RKO (cell line): ENCODE results near the gene PIK3R5.
A peak's percentile ranks its signal among the peaks of the same experiment; 100 is the strongest.

ENCODE experiments used
- DNase-seq: peaks from one replicate; pipeline ENCODE4 v3.0.0-alpha.2; 2016; ENCODE audit warnings: low spot score

PIK3R5 gene

DNA sequence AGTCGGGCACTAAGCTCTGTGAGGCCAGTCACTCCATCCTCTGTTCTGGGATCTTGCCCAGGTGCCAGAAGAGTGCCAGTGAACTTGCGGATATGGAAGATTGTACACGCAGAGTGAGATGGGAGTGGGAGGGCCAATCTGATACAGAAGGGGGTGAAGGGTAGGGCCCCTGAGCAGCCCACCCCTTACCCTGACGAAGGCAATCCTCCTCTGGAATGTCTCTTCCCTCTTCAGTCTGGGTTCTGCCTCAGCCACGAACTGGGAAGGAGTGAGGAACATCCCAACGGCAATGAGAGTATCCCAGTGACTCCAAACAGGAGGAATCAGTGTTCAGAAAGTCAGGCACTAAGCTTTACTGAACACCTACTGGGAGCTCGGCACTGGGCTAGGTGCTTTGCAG is 86.1 kb downstream of the PIK3R5 start:
- no peak for DNase-seq

DNA sequence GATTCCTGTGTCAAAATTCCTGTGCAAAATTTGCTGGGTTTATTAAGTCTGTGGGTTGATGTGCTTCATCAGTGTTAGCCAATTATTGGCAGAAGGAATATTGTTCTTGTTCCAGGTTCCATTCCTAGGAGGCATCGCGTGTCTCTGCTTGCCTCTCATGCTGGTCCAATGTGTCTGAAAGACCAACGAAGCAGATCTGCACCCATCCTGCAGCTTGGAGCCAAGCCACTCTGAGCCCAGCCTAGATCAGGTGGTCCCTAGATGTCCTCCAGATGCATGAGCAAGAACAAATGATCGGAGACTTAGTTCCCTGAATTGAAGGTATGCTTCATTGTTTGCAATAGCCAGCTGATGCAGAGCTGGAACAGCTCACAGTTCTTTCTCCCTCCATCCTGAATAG is 87.5 kb downstream of the PIK3R5 start:
- DNase-seq = no peak

DNA sequence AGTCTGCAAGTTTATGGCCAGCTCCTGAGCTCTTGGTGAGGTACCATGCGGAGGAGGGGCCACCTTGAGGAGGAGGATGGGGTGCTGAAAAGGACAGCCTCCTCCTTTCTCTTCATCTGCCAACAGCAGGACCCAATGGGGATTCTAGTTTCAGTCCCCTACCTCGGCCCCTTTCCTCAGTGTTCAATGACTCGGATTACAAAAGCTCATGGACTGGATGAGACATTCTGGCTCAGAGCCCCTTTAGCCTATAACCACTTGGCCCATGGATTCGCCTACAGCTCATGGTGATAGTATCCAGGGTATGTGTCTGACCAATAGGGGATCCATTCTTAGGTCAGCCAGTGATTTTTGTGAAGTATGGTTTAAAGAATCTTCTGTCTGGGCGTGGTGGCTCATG is 89.5 kb downstream of the PIK3R5 start:
- peak; percentile 58 for DNase-seq

DNA sequence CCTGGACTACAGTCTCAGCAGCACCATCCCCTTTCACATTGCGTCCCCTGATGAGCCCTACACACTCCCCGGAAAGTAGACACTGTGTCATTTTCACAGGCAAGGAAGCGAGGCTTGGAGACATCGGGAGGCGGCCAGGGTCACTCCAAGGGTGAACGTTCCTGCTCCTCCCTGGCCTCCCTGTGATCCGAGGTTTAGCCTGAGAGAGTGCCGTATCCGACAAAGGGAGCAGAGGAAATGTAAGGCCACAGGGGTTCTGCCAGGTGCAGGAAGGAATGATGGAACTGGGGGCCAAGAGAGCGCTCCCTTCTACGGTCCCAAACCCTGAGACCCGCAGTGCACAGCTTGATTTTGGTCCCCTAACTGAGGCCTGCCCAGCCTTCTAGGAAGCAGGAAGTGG is 90.1 kb downstream of the PIK3R5 start:
- DNase-seq = no peak

DNA sequence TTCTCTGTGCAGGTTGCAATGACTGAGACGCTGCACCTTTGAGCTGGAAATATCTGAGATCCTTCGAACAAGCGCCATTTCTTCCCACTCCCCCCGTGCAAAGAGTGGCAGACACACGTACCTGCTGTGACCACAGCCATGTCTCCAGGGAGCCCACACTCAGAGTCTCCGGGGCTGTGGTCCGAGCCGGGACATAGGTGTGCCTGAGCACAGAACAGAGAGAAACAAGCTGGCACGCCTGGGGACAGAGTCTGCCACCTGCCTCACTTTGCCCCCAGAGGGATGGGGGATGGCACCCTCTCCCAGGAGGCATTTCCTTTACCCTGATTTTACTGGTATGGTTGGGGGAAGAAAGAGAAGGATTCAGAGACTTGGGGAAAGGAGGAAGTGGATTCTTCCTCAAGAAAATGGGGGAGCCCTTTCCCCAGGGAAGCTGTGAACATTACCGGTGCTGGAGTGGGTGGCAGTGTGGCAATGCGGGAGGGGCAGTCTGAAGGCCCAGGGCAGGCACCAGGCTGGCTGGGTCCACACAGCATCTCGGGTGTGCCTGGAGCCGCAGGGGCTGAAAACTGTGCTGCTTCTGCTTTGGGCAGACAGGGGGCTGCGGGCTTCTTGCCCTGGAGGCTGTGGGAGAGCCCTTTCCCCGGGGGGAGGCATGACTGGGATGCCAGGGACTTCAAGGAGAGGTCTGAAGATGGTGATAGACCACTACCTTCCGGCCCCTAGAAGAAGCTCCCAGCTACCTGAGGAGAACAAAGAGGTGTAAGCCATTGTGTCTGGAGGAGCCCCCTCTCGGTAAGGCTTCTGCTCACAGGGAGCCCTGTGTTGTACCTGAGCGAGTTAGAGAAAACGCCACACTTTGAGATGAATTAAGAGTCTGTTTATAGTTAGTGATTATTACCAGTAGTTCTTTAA is 91.4 kb downstream of the PIK3R5 start:
- DNase-seq = no peak

DNA sequence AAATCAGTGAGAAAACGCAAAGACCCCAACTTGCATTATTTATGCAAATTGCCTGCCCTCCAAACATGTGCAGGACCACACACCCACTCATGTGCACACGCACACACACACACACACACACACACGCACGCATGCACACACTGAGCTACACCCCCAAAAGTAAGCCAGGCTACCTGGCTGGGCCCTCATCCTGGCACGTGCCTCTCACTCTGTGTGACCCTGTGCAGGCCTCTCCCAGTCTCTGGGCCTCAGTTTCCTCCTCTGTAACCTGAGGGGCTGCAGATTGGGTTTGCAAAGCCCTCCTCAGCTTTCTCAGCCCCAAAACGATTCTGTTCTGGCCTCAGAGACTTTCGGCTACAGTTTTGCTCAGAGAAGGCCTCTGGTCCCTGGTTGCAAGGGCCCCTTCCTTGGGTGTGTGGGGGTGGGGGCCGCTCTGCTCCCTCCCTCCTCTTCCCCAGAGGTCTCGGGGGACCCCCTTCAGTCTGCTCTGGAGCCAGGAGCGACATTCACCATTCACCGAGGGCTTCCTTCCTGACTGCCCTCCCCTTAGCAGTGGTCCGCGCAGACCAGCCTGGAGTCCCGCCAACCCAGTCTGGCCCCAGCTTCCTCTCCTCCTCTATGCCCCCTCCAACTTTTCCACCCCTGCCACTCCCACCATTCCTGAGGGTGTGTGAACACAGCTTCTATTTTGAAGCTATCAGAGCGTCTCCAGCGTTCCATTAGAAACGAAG is 92.6 kb downstream of the PIK3R5 start:
- DNase-seq = no peak

DNA sequence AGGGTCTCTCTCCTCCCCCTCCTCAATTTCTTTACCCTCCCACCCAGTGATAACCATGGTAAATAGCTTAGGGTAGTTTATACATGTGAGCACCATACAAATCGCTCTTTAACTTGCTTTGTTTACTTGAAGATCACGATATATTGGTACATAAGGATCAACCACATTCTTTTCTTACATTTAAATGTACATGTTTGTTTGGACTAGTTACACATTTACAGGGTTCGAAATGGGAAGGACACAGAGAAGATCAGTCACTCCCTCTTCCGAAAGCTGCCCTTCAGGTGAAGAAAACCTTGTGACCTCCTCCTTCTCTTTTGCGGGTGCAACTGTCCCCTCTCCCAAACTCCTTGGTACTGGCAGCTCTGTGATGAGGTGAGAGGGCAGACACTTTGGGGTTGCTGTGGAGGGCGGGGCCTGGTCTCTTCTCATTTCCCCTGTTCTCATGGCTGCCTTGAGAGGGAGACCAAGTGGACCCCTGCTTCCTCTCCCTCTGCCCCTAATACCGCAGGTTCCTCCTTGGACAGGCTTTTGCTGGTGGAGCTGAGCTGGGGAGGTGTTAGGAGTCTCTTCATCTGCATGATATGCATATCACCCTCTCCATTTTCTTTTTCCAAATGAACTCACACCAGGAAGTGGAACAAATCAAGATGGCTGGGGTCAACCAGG is 93.3 kb downstream of the PIK3R5 start:
- DNase-seq = no peak

DNA sequence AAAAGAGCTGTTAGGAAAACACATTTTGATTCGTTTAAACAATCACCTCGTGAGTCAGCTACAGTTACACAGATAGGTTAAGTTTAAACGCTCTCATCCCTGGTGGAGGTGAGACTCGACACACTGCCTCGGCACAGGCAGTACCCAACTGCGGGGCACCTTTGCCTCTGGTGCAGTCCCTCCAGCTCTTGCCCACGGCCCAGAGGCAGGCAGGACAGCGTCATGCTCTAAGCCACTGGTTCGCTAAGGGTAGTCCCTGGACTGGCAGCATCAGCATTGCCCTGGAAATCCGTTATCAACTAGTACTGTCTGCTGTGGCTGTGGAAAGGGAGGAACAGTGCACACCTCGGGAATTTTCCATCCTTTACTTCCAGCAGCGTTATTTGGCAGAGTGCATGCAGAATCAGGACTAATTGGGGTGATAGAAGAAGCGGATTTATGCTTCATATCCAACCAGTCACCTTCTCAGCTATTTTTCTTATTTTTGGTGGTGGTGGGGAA is 94.4 kb downstream of the PIK3R5 start:
- no peak for DNase-seq

DNA sequence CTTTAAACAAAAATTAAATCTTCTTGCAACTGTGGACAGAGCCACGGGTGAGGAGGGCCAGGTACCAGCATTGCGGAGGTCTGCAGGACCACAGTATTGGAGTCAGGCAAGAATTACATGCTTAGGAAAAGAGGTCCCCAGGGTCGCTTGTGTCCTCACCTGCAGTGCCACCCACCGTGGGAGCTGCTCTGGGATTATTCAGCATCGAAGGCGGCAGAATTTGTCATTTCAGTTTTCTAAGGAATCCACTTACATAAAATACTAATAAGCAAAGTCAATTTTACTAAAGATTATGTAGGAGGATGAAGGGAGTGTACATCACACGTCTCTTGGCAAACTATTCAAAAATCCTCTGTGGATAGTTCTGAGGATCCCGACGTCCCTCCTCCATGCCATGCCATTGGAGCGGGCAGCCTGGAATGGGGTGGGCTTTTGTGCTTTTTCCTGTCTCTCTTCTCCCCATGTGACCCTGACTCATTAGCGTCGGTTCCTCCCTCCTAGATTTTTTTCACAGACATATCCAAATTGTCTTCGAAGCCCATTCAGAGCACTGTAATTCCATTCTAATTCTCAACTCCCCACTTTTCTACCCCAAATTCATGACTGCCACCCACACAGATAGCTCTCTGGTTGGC is 95.0 kb downstream of the PIK3R5 start:
- DNase-seq = no peak

DNA sequence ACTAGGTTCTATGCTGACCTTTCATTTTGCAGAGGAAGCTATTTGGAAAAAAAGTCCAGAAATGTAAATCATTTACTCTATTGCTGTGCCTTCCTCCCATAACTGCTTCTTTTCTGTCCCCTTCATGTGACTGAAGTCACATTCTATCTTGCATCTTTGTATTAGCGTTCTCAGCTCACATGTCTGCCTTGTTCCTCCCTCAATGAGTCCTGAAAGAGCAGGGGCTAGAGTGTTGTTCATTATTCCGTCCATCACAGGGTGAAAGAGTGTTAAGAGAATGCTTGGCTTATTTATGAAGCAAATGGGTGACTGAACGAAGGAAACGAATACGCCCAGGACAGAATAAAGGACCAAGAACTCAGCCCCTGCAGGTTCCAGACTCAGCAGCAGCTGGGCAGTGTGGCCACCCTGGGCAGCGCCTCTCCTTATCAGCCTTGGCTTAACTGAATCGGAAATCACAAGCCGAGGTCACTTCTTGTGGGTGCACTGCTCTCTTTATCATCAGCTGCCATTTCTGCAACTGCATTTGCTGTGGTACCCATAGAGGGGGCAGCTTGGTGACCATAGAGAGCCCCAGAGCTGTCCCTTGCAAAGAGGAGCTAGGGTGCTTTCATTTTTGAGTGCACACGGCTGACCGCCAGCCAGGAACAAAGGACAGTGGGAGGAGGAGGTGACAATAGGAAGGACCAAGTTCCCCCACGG is 96.2 kb downstream of the PIK3R5 start:
- DNase-seq = no peak

DNA sequence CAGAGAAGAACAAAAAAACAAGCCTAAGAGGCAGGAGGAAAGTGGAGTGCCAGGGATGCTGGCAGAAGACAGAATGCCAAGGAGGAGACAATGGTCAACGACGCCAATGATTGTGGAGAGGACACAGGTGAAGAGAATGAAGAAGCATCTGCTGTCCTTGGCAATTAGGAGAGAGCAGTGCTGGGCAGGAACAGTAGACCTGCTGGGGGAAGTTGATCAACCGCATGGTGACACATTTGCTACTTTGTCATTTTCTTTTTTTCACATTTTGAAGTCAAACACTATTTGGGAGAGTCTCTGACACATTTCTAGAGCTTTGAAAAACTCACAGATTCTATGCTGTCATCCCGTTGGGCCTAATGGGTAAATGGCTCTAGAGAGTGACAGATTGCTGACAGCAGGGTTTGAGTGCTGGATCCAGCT is 97.0 kb downstream of the PIK3R5 start:
- DNase-seq = no peak

DNA sequence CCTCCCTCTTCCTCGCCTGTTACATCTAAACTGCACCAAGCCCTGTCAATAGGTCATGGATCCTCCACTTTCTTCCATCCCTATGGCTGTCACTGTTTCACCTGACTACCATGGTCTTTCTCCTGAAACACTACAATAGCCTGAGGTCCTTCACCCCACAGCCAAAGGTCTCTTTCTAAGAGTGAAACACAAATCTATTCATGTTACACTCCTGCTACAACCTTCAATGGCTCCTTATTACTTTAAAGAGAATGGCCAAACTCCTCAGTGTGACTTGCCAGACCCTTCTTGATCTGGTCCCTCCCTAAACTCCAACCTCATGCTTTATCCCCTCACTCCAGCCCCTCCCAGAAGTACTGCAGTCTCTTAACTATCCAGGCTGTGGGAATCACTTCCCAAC is 97.4 kb downstream of the PIK3R5 start:
- DNase-seq = no peak

DNA sequence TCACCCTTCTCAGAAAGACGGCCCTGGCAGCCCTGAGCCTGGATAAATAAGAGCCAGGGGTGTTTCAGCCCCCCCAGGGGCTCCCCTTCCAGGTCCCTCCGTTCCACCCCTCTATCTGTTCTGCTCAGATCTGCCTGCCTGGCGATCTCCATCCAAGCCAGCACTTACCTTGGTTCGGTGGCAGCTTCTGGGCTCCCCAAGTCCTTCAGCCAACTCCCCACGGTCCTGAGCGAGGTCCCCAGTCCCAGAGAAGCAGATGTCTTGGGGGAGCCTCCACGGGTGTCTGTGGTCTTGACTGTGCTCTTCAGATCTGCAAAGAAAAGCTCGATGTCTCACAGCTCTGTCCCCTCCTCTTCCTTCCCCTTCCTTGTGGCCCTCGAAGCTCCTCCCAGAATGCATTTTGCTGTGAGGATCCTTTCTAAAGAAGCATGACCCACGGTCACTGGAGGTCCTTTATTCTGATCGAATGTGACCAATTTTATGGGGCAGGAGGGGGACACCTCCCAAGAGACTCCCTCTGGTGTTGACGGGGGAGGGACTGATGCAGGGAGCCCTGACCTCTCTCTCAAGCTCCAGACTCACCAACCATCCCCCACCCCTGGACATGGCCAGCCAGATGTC is 98.0 kb downstream of the PIK3R5 start, which contains the start of gene PIK3R6:
Gene PIK3R6 (minus strand): TSS at position 314 of the 621 bp plus-strand sequence. CDS start 17,880 bp downstream, outside the sequence.
- DNase-seq = no peak

DNA sequence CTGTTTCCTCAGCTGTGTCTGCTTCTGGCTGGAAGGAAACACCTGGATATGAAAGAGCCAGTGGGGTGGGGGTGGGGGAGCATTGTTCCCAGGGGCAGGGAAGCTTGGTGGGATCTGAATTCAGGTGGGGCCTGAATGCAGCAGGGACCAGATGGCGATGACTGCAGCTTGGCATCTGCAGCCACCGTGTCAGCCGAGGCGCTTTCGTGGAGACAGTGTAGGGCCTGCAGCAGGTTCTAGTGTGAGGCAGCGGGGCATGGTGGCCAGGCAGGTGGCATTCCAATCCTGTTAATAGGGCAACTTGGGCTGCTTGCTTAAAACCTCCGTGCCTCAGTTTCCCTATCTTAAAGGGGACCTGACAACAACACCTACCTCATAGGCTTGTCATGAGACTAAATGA is 99.7 kb downstream of the PIK3R5 start:
- DNase-seq = no peak

DNA sequence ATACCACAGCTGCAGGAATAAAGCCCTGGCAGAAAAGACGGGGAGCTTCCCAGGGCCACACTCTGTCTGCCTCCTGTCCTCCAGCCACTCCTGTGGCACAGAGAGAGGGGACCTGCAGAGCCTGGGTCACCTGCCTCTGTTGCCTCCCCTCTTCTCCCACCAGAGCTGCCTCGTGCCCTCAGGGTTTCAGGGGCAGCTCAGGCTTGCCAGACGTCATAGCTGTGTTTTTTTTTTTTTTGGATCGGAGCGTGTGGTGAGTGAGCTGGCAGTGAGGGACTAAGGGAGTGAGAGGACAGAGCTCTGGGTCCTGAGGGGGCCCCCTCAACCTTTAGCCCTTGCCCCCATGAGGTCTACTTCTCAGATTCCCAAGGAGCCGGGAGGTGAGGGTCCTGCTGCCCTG is 100.1 kb downstream of the PIK3R5 start:
- no peak for DNase-seq

DNA sequence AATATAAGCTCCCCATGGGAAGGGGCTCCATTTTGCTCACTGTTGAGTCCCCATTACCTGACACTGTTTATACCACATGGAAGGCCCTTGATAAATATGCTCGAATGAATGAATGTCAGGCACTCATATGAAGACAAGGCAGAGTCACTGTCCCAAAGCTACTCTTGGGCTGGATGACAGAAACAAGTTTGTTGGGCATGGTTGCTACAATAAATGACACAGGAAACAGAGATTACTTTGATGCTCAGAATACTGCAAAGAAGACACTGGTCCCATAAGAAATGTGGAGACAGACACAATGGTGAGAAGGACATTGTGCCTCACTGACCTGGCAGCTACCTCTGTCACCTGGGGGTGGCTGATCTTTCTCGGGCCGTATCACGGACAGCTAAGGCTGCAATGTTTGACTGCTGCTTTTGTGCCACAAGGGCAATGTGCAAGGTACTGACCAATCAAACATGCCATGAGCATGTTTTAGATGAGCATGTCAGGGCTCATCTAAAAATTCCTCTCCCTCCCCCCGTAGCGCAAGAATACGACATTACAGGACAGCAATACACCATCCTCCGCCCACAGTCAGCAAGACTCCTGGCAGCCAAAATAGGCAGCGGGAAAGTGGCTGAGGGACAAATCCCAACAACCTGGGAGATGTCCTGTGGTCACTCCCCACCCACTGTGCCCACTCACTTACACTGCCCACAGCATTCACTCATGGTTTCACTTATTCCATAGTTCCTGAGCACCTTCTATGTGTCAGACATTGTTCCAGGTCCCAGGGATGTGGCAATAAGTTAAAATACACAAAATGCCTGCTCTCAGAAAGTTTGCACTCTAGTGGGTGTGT is 103.1 kb downstream of the PIK3R5 start:
- no peak for DNase-seq

DNA sequence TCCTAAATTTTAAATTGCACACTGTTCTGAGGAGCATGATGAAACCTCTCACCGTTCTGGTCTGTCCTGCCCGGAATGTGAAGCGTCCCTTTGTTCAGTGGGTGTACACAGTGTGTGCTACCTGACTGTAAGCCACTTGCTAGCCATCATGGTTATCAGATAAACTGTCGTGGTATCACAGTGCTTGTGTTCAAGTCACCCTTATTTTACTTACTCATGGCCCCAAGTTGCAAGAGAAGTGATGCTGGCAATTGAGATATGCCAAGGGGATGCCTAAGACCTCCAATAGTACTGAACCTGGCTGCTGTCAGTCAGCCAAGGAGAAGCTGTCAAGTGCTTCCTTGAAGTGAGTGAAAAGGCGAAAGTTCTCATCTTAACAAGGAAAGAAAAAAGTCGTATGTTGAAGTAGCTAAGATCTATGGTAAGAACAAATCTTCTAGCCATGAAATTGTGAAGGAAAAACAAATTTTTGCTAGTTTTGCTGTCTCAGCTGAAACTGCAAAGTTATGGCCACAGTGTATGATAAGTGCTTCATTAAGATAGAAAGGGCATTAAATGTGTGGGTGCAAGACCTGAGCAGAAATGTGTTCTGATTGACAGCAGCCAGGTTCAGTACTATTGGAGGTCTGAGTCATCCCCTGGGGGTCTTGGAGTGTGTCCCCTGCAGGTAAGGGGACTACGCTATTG is 103.9 kb downstream of the PIK3R5 start:
- no peak for DNase-seq

DNA sequence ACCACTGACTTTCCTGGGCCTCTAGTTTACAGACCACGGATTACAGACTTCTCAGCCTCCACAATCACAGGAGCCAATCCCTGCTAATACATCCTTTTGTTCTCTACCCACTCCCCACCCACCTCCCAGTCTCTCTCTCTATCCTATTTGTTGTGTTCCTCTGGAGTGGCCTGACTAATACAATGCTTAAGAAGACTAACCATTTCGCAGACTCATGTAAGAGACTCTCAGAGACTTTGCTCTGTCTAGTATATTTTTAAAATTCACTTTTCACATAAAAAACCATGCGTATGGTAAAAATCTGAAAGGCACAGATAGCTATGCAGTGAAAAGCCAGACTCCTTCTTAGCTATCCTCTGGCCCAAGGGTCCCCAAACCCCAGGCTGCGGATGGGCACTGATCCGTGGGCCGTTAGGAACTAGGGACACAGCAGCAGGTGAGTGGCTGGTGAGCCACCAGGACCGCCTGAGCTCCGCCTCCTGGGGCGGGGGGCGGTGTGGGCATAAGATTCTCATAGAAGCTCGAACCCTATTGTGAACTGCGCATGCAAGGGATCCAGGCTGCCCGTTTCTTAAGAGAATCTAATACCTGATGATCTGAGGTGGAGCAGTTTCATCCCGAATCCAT is 105.6 kb downstream of the PIK3R5 start:
- no peak for DNase-seq
